A549 (cell line): ENCODE data around the gene WASF3.

Source experiments
- EHMT2 ChIP-seq: fragments of 200-600 bp; sonication (generic); IDR thresholded peaks from 2 replicates; pipeline ENCODE4 v1.6.1; 2016; ENCODE audit warnings: antibody characterized with exemption, low read depth, mild to moderate bottlenecking, moderate library complexity
- EP300 ChIP-seq, 2 experiments: fragments of >200 bp; sonication (Bioruptor Twin); formaldehyde crosslinking; IDR thresholded peaks; 2 replicates in 1 of 2; 3 replicates in 1 of 2; pipeline ENCODE4 v1.6.1; 2016 to 2017
- POLR2A ChIP-seq: IDR thresholded peaks from 2 replicates; pipeline ENCODE4 v1.6.1; 2012; ENCODE audit warnings: mild to moderate bottlenecking, low read length
- SMC3 ChIP-seq: fragments of >200 bp; sonication (Bioruptor Twin); formaldehyde crosslinking; IDR thresholded peaks from 3 replicates; pipeline ENCODE4 v1.6.1; 2018; ENCODE audit warnings: inconsistent platforms
- TF ChIP-seq, protein P1 (sequence below): fragments of >200 bp; sonication (Bioruptor Twin); formaldehyde crosslinking; IDR thresholded peaks from 3 replicates; pipeline ENCODE4 v1.5.1; 2016
- TF ChIP-seq, protein P2 (sequence below): fragments of 150-350 bp; IDR thresholded peaks from 2 replicates; pipeline ENCODE4 v1.6.1; 2014; ENCODE audit warnings: low read depth, mild to moderate bottlenecking, low read length
- TF ChIP-seq, protein P3 (sequence below): IDR thresholded peaks from 2 replicates; pipeline ENCODE4 v1.6.1; 2012

DNA sequence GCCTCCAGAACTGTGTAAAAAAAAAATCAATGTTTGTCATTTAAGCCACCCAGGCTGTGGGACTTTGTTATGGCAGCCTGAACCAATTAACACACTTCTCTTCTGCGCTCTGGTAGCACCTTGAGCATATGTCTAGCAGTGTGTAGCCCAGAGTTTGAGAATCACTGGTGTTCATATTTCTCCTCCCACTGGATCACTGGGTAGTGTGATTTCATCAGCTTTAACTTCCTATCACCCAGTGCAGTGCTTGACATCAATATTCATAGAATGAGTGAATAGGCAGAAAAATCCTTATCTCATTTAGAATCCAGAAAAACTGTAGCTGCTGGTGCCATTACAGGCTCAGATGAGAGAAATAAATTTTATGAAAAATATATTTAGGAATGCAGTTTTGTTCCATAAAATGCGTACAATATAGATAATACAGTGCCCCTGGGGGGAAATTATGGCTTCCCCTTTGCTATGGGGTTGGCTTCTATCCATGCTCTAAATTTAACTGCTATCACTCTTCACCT, 30.7 kb upstream of the WASF3 start:
- TF ChIP-seq, protein P1, sequence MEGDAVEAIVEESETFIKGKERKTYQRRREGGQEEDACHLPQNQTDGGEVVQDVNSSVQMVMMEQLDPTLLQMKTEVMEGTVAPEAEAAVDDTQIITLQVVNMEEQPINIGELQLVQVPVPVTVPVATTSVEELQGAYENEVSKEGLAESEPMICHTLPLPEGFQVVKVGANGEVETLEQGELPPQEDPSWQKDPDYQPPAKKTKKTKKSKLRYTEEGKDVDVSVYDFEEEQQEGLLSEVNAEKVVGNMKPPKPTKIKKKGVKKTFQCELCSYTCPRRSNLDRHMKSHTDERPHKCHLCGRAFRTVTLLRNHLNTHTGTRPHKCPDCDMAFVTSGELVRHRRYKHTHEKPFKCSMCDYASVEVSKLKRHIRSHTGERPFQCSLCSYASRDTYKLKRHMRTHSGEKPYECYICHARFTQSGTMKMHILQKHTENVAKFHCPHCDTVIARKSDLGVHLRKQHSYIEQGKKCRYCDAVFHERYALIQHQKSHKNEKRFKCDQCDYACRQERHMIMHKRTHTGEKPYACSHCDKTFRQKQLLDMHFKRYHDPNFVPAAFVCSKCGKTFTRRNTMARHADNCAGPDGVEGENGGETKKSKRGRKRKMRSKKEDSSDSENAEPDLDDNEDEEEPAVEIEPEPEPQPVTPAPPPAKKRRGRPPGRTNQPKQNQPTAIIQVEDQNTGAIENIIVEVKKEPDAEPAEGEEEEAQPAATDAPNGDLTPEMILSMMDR = no peak
- TF ChIP-seq POLR2A = no peak
- TF ChIP-seq, protein P2, sequence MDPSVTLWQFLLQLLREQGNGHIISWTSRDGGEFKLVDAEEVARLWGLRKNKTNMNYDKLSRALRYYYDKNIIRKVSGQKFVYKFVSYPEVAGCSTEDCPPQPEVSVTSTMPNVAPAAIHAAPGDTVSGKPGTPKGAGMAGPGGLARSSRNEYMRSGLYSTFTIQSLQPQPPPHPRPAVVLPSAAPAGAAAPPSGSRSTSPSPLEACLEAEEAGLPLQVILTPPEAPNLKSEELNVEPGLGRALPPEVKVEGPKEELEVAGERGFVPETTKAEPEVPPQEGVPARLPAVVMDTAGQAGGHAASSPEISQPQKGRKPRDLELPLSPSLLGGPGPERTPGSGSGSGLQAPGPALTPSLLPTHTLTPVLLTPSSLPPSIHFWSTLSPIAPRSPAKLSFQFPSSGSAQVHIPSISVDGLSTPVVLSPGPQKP = no peak
- no peak for TF ChIP-seq EHMT2
- TF ChIP-seq EP300 (IDR thresholded peaks at IDR 0.05) = no peak
- TF ChIP-seq, protein P3, sequence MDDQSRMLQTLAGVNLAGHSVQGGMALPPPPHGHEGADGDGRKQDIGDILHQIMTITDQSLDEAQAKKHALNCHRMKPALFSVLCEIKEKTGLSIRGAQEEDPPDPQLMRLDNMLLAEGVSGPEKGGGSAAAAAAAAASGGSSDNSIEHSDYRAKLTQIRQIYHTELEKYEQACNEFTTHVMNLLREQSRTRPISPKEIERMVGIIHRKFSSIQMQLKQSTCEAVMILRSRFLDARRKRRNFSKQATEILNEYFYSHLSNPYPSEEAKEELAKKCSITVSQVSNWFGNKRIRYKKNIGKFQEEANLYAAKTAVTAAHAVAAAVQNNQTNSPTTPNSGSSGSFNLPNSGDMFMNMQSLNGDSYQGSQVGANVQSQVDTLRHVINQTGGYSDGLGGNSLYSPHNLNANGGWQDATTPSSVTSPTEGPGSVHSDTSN = no peak
- TF ChIP-seq SMC3 = no peak
